Heart right ventricle (tissue), 16 donors: ENCODE results near the gene TCERG1L. TPM values are rescaled to one million over a fixed set of nuclear protein-coding genes. Genes with fewer than 3 reads are reported as not detected.

ENCODE experiments used
- ATAC-seq, 8 donors: fragments of 200-7000 bp; cut with Tn5 transposase; one replicate each; pipeline ENCODE4 v1.9.1; 2020; ENCODE audit warnings: mild to moderate bottlenecking in 8 of 8, moderate library complexity in 8 of 8, moderate number of reproducible peaks in 1 of 8
- DNase-seq, 2 donors: peaks; one replicate each; pipeline ENCODE4 v3.0.0-alpha.2; 2020
- H3K27ac ChIP-seq, 10 donors: fragments of 200-600 bp; sonication (generic) in 2 of 10; one replicate each; pipeline versions ENCODE4 v1.5.0 to v1.8.0; 2020 to 2022; ENCODE audit warnings: mild to moderate bottlenecking in 3 of 10
- H3K27me3 ChIP-seq, 7 donors: fragments of 200-600 bp; one replicate each; pipeline ENCODE4 v1.8.0; 2021 to 2022; ENCODE audit warnings: mild to moderate bottlenecking in 2 of 7
- H3K36me3 ChIP-seq, 9 donors: fragments of 200-600 bp; sonication (generic) in 1 of 9; one replicate each; pipeline versions ENCODE4 v1.5.0 to v1.8.0; 2020 to 2022; ENCODE audit warnings: mild to moderate bottlenecking in 2 of 9
- H3K4me1 ChIP-seq, 9 donors: fragments of 200-600 bp; sonication (generic) in 1 of 9; one replicate each; pipeline versions ENCODE4 v1.5.0 to v1.8.0; 2020 to 2022; ENCODE audit warnings: mild to moderate bottlenecking in 4 of 9
- H3K4me3 ChIP-seq, 10 donors: fragments of 200-600 bp; sonication (generic) in 2 of 10; one replicate each; pipeline versions ENCODE4 v1.5.0 to v1.8.0; 2020 to 2022; ENCODE audit warnings: mild to moderate bottlenecking in 7 of 10, moderate library complexity in 2 of 10
- H3K9me3 ChIP-seq, 11 donors: fragments of 200-600 bp in 10 of 11; sonication (generic) in 2 of 11; one replicate each; pipeline versions ENCODE4 v1.5.0 to v1.8.0; 2013 to 2022; ENCODE audit warnings: mild to moderate bottlenecking in 2 of 11, control low read depth in 1 of 11, moderate library complexity in 1 of 11
- CTCF ChIP-seq, 9 donors: fragments of 200-600 bp; sonication (generic) in 2 of 9; IDR thresholded peaks; one replicate each; pipeline versions ENCODE4 v1.5.0 to v1.8.0; 2021 to 2022; ENCODE audit warnings: antibody characterized with exemption in 9 of 9, mild to moderate bottlenecking in 5 of 9, moderate library complexity in 1 of 9
- WGBS, 2 donors: extraction: QIAGEN DNeasy Blood & Tissue Kit; methylation state at CpG; one replicate each; pipeline ENCODE4 v1.1.7; 2013; ENCODE audit warnings: inconsistent platforms in 1 of 2; 5-methylcytosine and 5-hydroxymethylcytosine counted together
- intact Hi-C, 10 donors: fragments of 100-400 bp; cut with DNase I; formaldehyde crosslinking; loops; one replicate each; pipeline versions ENCODE4 v1.11.1 to v1.14.2; 2022
- polyA plus RNA-seq, 2 donors: library from polyadenylated mRNA; stranded (reverse); fragments of 200-250 nt; gene quantifications; one replicate each; pipeline ENCODE4 v1.2.3, GENCODE V29; 2013
- total RNA-seq, 10 donors: library from RNA; stranded (reverse); fragmentation: NEBNext Ultra II Directional in 3 of 10; extraction: Animal tissue kit (Norgen Biotek cat#: 25700) in 3 of 10; gene quantifications; one replicate each; pipeline versions ENCODE4 v1.2.1 to v1.2.4, GENCODE V29; 2021 to 2023
- donor health status: Arrhythmogenic right ventricular cardiomyopathy.
- donor health status: ischemic (EF 13 %, LVEDD 7.1; RV severe dilation, severe dysfunction).
- donor health status: healthy with polysubstance abuse.
- donor health status: DM: no; HTN: yes; CAD: no.
- donor health status: DM: no; HTN: no; CAD: no.
- donor health status: ischemic (EF 25% LVEDD 6.9; RV normal size, moderate dysfunction).
- donor health status: ischemic (EF 25% LVEDD 5.7; RV mildly dilated, moderate dysfunction).
- donor health status: healthy.
- donor health status: DM: yes; HTN: yes; CAD: no.
- donor health status: Ischemic cardiomyopathy.
- donor health status: ischemic (EF 35%, LVEDD 5.7; RV mildly dilated, moderate dysfunction).
- donor health status: nonischemic (EF 11% LVEDD 7.7; RV severe dilation, severe dysfunction).
- donor health status: DM: yes; HTN: yes; CAD: no.
- donor health status: PGD.
- donor health status: ischemic (EF 29% LVEDD 5.4; RV normal size, mild dysfunction).
- donor health status: nonischemic (EF 23%, LVEDD 6.1; RV moderate dilation, normal function).

Gene TCERG1L
- total and polyA plus RNA-seq, 12 donors, result 0.09 TPM; not detected in 10

GRCh38 chr10:131215776-131216175 lies 95.7 kb downstream of the TCERG1L start:
- TF ChIP-seq CTCF (IDR thresholded peaks at IDR 0.05), result no peak
- H3K36me3 ChIP-seq, result no peaks in the 10 kb centered on the region
- H3K9me3 ChIP-seq, result no peaks in the 10 kb centered on the region
- ATAC-seq (no peak), DNase-seq (no peak)
- H3K27me3 ChIP-seq, result peaks cover 0 to 35% (median 20%) of the 10 kb centered on the region in 7 donors
- intact Hi-C loops, result no loop called here
- no peak overlapping the region for H3K4me3 ChIP-seq
- no peaks in the 10 kb centered on the region for H3K4me1 ChIP-seq
- 90 to 94% methylated on average over 6 of the region's 6 CpGs for WGBS, 2 donors
- no peak overlapping the region for H3K27ac ChIP-seq

DNA sequence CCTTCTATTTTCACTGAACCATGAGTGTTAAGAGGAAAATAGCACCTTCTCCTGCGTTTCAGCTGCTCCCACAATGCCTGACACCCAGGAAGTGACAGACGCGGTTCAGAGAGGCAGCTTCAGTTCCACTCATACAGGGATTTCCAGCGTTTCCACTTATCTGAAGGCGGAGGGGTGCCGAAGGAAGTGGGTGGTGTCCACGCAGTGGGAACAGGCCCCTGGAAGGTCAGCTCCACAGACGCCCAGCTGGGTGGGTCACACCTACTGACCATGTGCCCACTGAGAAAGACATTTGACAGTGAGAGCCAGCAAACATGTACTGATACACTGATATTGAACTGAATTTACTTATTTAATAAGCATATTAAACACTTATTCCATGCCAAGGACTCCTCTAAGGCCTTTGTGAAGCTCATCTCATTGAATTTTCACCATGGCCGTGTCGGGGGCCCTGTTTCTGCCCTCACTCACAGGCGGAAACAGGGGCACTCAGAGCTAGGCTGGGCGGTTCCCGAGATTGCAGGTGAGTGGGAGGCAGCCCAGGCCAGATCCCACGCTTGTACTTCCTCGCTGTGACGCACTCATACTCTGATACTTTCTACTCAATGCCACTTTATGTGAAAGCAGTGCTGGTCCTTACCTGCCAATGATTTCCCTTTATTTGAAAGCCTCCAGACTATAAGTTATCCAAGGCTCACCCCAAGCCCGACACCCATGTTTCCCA lies 96.8 kb downstream of the TCERG1L start:
- TF ChIP-seq CTCF (IDR thresholded peaks at IDR 0.05), result no peak
- no peak for ATAC-seq
- Histone ChIP-seq H3K4me1 (no peaks in the 10 kb centered on the region), H3K27me3 (peaks cover 0 to 31% (median 10%) of the 10 kb centered on the region in 7 donors), H3K36me3 (no peaks in the 10 kb centered on the region), H3K4me3 (no peak overlapping the region), H3K27ac (no peak overlapping the region), H3K9me3 (no peaks in the 10 kb centered on the region)
- intact Hi-C loops, result no loop called here
- WGBS, 2 donors, result 76 to 83% methylated on average over 17 of the region's 17 CpGs
- DNase-seq, result no peak

DNA sequence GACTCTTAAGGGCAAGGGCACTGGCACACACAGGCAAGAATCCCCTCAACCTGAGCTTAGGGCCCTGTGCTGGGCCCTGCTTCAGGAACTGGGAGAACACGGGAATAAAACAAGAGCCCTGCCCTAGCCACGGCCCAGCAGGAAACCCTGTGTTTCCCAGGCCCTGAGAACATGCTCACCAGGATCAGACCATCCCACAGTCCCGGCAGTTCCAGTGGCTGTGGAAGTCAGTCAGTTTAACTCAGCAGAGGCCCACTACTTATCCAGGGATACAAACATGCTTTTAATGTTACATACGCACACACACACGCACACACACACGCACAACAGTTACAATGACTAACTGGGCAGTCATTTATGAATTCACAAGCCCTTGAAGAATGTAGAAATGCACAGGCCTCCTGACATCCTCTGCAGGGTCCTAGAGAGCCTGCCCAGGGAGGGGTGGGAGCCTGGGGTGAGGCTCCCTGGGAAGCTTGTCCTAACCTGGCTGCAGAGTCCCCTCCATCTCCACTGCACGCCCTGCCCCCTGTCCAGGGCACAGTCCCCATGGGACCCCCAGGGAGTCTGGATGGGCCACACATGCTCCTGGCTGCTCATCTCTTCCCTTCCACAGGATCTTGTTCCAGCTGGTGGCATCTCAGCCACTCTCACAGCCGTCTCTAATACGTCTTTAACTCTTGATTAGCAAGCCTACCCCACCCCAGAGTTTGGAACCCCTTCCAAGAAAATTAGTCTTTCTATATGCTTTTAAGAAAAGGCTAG lies 97.6 kb downstream of the TCERG1L start:
- H3K36me3 ChIP-seq, result no peaks in the 10 kb centered on the region
- DNase-seq (no peak), ATAC-seq (no peak)
- 75 to 76% methylated on average over 9 of the region's 9 CpGs for WGBS, 2 donors
- no peaks in the 10 kb centered on the region for H3K9me3 ChIP-seq
- H3K27me3 ChIP-seq, result peaks cover 0 to 25% (median 5%) of the 10 kb centered on the region in 7 donors
- intact Hi-C loops, result no loop called here
- H3K4me3 ChIP-seq, result no peak overlapping the region
- no peak for TF ChIP-seq CTCF (IDR thresholded peaks at IDR 0.05)
- H3K27ac ChIP-seq, result no peak overlapping the region
- H3K4me1 ChIP-seq, result no peaks in the 10 kb centered on the region

DNA sequence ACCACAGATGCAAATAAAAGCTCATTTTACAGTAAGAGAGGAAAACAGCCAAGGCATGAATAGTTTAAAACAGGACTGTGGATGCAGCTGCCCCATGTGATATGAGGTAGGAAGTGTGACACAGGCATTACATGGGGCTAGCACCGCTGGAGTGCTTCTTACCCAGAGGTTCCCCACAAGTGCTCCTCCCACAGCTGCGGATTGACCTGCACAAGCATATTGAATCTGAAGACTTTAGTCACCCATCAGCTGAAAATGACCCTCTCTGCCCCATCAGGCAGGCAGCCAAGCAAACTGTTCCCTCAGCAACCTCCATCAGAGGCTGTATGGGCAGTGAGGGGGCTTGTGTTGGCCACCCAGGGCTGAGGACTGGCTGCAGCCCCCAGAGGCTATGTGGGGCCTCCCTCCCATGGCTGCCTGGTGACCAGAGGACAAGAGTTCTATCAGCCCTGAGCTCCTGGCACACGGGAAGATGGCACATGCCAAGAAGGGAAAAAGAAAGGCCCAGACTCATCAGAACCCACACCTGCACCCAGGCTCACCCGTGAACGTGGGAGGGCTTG lies 98.7 kb downstream of the TCERG1L start:
- TF ChIP-seq CTCF (IDR thresholded peaks at IDR 0.05), result no peak
- no peaks in the 10 kb centered on the region for H3K36me3 ChIP-seq
- H3K4me1 ChIP-seq, result no peaks in the 10 kb centered on the region
- H3K9me3 ChIP-seq, result no peaks in the 10 kb centered on the region
- H3K27me3 ChIP-seq, result peaks cover 0 to 29% (median 5%) of the 10 kb centered on the region in 7 donors
- 77 to 83% methylated on average over 5 of the region's 5 CpGs for WGBS, 2 donors
- ATAC-seq (no peak), DNase-seq (no peak)
- intact Hi-C loops, result no loop called here
- H3K27ac ChIP-seq, result no peak overlapping the region
- no peak overlapping the region for H3K4me3 ChIP-seq
